Measurements from ENCODE around the gene PIANP.

PIANP gene

DNA sequence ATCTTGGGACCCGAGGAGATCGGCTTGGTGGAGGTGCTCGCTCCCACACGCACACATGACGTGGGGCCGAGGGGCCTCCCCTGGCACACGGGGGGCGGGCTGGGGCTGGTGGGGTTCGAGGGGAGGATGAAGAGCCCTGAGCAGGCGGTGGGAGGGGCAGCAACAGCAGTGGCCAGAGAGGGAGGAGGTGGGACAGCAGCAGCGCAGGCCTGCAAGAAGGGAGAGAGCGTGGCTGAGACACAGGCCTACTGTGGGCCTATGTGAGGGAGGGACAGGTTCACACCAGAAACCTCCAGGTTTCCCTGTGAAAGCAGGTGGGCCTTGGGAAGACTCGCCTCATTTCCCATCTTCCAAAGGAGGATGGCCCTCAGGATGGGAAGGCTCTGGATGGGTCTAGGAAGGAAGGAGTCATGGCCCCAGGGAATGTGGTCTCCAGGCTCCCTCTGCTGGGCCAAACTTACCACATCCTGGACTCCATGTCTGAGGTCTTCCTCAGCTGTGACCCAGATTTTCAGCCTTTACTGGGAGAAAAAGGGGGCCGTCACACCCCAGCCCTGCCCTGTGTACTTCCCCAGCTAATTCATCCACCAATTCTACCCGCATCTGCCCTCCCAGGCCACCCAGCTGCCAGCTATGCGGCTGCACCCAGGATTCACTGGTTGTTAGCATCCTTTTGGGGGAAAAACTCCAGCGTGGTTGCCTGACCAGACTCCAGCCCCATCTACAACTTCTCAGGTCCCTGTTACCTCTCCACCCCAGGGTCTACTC, 2.8 kb downstream of the PIANP start:
- H3K9me3 Mint-ChIP-seq, result peaks cover 0 to 1% of the 10 kb centered on the region in 2 donors
- H3K27ac Mint-ChIP-seq, result peak overlapping the region; percentile 72
- peaks cover 3 to 15% of the 10 kb centered on the region in 2 donors for H3K36me3 Mint-ChIP-seq
- H3K4me3 Mint-ChIP-seq, result peak overlapping the region; percentile 11 to 40
- DNase-seq (no peak), ATAC-seq (replicated peaks) (no peak)
- H3K27me3 Mint-ChIP-seq, result peaks cover 22 to 29% of the 10 kb centered on the region in 2 donors
- H3K4me1 Mint-ChIP-seq, result peaks cover 62 to 67% of the 10 kb centered on the region in 2 donors

DNA sequence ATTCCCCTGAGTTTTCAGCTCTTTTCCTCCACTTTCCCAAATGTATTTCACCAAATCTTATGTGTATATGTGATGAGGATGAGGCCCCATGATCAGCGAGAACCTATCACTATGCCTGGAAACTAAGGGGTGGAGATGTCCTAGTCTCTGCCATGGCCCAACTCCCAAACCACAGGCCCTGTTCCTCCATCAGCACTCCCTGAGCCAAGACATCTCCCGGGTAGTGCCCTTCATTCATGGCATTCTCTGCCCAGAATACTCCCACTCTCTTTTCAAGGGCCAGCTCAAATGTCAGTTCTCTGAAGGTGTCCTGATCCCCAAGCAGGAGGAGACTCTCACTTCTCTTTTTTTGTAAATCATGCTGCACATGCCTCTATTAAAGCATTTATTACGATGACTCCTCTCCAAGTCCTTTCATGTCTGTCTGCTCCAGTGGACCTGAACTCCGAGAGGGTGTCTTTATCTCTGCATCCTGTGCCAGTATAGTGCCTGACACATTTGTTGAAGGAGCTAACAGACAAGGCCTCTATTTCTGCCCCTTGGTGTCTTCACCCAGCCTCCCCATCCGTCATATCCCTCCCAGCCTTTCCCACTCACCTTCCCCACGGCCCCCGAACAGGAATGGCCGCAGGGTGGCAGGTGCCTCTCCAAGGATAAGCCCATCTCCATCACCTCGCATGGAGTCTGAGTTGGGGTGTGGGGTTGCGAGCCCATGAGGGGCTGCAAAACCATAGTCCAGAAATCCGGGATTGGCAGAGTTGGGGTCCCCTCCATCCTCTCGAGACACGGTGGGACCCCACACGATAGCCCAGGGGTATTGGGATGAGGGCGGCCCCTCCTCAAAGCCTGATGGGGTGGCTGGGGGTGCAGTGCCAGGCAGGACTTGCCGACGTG, 3.7 kb downstream of the PIANP start:
- Mint-ChIP-seq H3K9me3 (peaks cover 0 to 1% of the 10 kb centered on the region in 2 donors), H3K4me3 (peak overlapping the region; percentile 48 to 58), H3K27ac (peak overlapping the region; percentile 72), H3K4me1 (peaks cover 67 to 73% of the 10 kb centered on the region in 2 donors), H3K27me3 (peaks cover 14 to 20% of the 10 kb centered on the region in 2 donors), H3K36me3 (peaks cover 8 to 20% of the 10 kb centered on the region in 2 donors)
- peak; percentile 91 to 92 for ATAC-seq (replicated peaks)
- peak; percentile 63 for DNase-seq

DNA sequence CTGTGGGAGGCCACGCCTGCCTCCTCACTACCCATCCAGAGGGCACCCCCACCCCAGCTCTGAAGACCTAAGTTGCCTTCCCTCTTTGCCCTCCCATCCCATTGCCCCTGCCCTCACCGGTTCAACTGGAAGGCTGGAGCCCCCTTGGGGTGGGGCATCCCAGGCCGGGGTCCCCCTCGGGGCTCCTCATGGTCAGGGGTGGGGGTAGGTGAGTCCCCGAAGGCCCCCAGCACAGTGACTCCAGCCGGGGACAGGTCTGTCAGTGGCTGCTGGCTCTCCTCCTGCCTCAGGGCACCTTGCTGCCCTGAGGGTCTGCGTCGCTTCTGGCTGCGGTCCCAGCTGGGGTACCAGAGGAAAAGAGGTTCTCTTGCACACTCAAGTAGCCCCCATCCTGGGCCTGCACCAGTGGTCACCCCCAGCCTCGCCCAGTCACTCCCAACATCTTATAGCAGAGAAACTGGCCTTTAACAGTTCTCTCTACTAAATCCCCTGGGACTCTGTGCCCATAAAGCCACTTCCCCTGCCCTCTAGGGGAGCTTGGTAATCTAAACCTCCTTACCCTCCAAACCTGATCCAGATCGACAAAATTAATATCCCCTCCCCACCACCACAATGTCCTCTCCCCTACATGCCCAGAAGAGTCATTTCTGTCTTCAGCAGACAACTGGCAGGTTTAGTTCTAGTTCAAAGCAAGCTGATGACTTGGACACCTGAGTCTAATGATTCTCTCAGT, 5.1 kb downstream of the PIANP start:
- peaks cover 8 to 22% of the 10 kb centered on the region in 2 donors for H3K36me3 Mint-ChIP-seq
- peak overlapping the region; percentile 85 for H3K27ac Mint-ChIP-seq
- peak overlapping the region; percentile 66 to 73 for H3K4me3 Mint-ChIP-seq
- peaks cover 66 to 74% of the 10 kb centered on the region in 2 donors for H3K4me1 Mint-ChIP-seq
- DNase-seq (peak; percentile 13), ATAC-seq (replicated peaks) (peak; percentile 36 to 43)
- peaks cover 8 to 9% of the 10 kb centered on the region in 2 donors for H3K27me3 Mint-ChIP-seq
- no peaks in the 10 kb centered on the region for H3K9me3 Mint-ChIP-seq

DNA sequence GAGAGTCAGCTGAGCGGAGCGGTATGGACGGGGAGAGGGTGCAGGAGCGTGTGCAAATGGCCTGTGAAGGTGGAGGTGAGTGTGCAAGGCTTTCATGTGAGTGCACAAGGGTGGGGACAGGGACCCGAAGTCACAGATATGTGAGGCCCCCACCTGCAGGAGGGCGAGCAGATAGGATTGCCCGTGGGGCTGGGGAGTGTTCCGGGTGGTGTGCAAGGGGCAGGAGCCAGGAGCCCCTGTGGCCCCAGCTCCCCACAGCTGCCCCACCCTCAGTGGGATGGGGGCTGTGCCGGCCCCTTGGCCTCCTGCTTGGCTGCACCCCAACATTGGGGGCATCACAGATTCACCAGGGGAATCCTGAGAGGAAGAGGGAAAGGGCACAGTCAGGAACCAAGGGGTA, 5.9 kb downstream of the PIANP start:
- H3K9me3 Mint-ChIP-seq, result no peaks in the 10 kb centered on the region
- DNase-seq (no peak), ATAC-seq (replicated peaks) (no peak)
- peaks cover 65 to 72% of the 10 kb centered on the region in 2 donors for H3K4me1 Mint-ChIP-seq
- H3K4me3 Mint-ChIP-seq, result peak overlapping the region; percentile 40 to 73
- H3K27me3 Mint-ChIP-seq, result peaks cover 7% of the 10 kb centered on the region in 2 donors
- no peak overlapping the region for H3K27ac Mint-ChIP-seq
- H3K36me3 Mint-ChIP-seq, result peaks cover 8 to 22% of the 10 kb centered on the region in 2 donors

DNA sequence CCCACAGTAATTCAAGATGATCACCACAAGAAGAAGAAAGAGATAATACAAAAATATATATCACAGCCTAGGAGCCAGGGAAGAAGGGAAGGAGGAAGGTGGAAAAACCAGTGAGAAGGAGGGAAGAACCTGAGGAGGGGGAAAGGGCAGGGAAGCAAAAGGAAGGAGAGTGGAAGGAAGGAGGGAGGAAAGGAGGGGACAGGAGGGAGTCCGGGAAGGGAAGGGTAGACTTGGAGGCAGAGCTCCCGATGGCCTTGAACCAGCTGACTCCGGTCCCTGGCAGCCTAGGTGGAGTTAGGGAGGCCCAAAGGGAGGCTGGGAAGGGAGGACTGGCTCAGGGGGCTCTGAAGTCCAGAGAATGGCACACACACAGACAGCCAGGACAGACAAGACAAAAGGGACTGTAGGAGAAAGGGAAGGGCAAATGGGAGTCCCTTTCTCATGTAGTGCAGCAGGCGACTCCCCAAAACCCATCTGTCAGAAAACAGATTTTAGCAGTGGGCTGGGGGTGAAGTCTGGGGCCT, 6.7 kb downstream of the PIANP start:
- H3K27ac Mint-ChIP-seq, result no peak overlapping the region

DNA sequence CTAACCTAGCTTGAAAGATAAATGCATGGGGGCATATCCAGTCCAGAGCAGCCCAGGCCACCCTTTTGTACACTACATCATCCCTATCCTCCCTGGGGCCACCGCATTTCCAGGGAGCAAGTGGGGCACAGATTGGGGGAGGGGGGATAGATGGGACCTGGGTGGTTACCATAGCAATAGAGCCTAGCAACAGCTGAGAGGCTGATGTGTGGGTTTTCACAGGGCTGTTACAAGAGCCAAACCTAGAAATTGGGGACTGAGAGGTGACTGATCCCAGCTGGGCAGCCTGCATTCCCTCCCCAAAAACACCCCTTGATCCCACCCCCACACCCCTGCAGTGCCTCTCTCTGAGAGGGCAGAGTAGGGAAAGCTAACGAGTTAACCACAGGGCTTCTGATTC, 7.7 kb downstream of the PIANP start:
- Mint-ChIP-seq H3K27ac (no peak overlapping the region), H3K9me3 (no peaks in the 10 kb centered on the region), H3K4me1 (peaks cover 53 to 63% of the 10 kb centered on the region in 2 donors), H3K27me3 (no peaks in the 10 kb centered on the region), H3K36me3 (peaks cover 6 to 26% of the 10 kb centered on the region in 2 donors), H3K4me3 (no peak overlapping the region)
- ATAC-seq (replicated peaks) (no peak), DNase-seq (no peak)

More for the DNA sequence above, 6.7 kb downstream of the PIANP start:
- H3K4me1 Mint-ChIP-seq, result peaks cover 58 to 63% of the 10 kb centered on the region in 2 donors
- H3K36me3 Mint-ChIP-seq, result peaks cover 8 to 22% of the 10 kb centered on the region in 2 donors
- no peak for ATAC-seq (replicated peaks)
- H3K9me3 Mint-ChIP-seq, result no peaks in the 10 kb centered on the region
- no peak for DNase-seq
- H3K27me3 Mint-ChIP-seq, result no peaks in the 10 kb centered on the region
- H3K4me3 Mint-ChIP-seq, result no peak overlapping the region

DNA sequence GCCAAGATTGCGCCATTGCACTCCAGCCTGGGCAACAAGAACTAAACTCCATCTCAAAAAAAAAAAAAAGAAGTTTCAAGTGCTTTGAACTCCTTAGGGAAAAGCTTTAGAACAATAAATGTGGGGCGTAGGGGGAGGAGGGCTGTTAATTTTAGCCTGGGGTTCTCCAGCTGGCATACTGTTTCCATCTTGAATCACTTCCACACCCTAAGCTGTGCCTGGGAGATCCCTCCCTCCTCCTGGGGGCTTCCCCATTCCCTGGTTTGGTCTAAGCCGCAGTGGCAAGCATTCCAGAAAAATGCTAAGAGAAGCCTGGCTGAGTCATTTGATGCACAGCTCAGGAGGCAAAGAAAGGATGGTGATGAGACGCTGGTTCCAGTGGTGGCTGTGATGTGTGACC, 9.1 kb downstream of the PIANP start:
- DNase-seq, result no peak

DNA sequence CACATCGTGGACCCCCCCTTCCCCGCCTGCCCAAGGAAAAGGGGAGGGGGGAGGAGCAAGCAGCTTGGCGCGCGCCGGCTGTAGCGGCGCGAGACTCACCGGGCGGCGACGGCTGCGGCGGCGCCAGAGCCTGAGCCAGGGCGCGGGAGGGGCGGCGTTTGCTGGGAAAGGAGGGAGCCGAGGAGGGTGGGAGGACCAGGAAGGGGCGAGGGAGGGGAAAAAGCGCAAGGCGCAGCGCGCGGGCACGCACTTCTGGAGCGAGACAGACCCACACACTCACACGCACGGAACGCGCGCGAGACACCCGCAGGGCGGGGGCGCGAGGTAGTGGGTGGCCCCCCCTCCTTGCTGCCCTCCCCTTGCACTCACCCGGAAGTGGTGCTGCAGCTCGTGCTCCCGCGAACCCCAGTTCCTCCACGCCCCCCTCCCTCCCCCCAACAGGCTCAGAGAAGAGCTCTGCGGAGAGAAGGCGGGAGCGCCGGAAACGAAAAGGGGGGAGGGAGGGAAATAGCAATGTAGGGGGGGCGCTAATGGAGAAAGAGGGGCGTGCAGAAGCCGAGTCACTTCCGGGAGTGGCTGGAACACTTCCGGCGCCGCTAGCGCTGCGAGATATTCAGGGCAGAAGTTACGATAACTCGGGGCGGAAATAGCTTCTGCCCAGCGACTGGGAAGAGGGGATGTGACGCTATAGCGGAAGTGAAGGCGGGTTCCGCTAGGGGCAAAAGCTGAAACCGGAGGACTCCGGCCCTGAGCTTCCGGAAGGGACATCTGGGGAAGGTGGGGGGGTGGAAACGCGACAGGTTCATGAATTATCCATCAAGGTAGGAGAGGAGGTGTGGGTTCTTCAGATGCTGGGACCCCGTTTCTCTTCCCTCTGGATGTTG, 11.4 kb downstream of the PIANP start, which contains the start of gene ZNF384:
Gene ZNF384 (minus strand): TSS at position 377 of the 884 bp plus-strand sequence. CDS start 9,855 bp downstream, outside the sequence.
- peak within 1 kb of the TSS; percentile 93 for H3K4me3 Mint-ChIP-seq

More for the DNA sequence above, 9.1 kb downstream of the PIANP start:
- ATAC-seq (replicated peaks), result no peak
- Mint-ChIP-seq H3K27ac (no peak overlapping the region), H3K4me1 (peaks cover 55 to 63% of the 10 kb centered on the region in 2 donors), H3K9me3 (no peaks in the 10 kb centered on the region), H3K4me3 (peak overlapping the region in 1 of 2 donors; percentile 19), H3K36me3 (peaks cover 14 to 36% of the 10 kb centered on the region in 2 donors), H3K27me3 (no peaks in the 10 kb centered on the region)

DNA sequence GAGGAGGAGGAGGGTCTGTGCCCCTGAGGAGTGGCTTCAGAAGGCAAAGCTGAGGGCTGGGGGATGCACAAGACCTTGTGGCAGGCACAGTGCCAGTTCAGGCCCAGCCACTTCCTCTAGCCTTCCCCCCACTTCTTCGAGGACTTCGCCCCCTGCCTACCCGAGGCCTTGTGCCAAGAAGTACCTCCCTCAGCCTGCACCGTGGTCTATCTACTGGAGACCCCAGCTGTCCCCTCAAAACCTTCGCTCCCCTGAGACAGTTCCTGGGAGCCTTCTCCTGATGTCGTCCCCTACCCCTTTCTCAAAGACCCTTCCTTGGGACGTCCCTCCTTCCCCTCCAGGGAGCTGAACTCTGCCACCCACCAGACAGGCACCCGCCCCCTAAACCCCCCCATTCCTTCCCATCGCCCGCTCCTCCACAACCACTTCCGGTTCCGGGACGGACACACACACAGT, 12.0 kb downstream of the PIANP start:
- H3K27ac Mint-ChIP-seq, result peak overlapping the region; percentile 96
- peak overlapping the region; percentile 93 for H3K4me3 Mint-ChIP-seq
- H3K9me3 Mint-ChIP-seq, result no peaks in the 10 kb centered on the region
- peaks cover 38 to 62% of the 10 kb centered on the region in 2 donors for H3K4me1 Mint-ChIP-seq
- DNase-seq (no peak), ATAC-seq (replicated peaks) (peak; percentile 18 to 28)
- peaks cover 22 to 35% of the 10 kb centered on the region in 2 donors for H3K36me3 Mint-ChIP-seq
- H3K27me3 Mint-ChIP-seq, result no peaks in the 10 kb centered on the region

More for the DNA sequence above, 11.4 kb downstream of the PIANP start, which contains the start of gene ZNF384:
- DNase-seq, result peak; percentile 96
- Mint-ChIP-seq H3K36me3 (peaks cover 22 to 42% of the 10 kb centered on the region in 2 donors), H3K27me3 (no peaks in the 10 kb centered on the region), H3K4me1 (peaks cover 44 to 63% of the 10 kb centered on the region in 2 donors), H3K9me3 (no peaks in the 10 kb centered on the region), H3K27ac (peak within 1 kb of the TSS; percentile 96)
- peak; percentile 87 to 90 for ATAC-seq (replicated peaks)

DNA sequence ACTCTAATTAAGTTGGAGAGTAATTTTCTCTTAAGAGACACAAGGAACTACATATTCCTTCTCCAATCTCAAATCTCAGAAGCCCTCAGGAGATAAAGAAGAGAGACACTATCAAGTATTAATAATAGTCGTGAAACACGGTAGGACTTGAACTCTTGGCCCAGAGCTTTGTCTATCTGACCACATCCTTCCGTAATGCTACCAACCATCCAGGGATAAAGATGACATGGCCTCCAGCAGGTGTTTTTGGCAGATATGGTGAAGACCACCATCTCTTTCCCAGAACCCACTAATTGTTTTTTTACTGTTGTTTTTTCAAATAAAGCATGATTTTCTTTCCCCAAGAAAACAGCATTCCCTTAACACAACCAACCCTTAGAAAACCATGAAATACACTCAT, 14.8 kb downstream of the PIANP start:
- peaks cover 24 to 59% of the 10 kb centered on the region in 2 donors for H3K4me1 Mint-ChIP-seq
- peaks cover 19 to 37% of the 10 kb centered on the region in 2 donors for H3K36me3 Mint-ChIP-seq
- H3K27ac Mint-ChIP-seq, result peak overlapping the region; percentile 62

DNA sequence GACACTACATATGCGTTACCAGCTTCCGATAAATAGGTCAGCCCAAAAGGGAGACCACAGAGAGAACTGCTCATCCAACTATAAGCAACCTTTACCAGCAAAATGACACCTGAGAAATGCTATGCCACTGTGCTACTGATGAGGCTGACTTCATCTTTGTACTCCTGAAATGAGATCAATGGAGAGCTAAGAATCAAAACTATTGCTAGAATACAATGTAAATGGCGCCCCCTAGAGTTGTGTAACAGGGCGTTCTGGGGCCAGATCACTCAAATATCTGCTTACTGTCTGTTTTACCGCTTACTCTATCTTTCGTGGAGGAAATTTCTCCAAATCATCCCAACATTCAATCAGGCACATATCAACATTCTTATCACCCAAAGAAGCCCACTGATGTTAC, 16.0 kb downstream of the PIANP start:
- H3K27ac Mint-ChIP-seq, result peak overlapping the region; percentile 1
- peak; percentile 20 for DNase-seq
- H3K4me3 Mint-ChIP-seq, result no peak overlapping the region
- H3K4me1 Mint-ChIP-seq, result peaks cover 24 to 59% of the 10 kb centered on the region in 2 donors
- no peaks in the 10 kb centered on the region for H3K9me3 Mint-ChIP-seq
- H3K36me3 Mint-ChIP-seq, result peaks cover 19 to 37% of the 10 kb centered on the region in 2 donors
- no peaks in the 10 kb centered on the region for H3K27me3 Mint-ChIP-seq
- no peak for ATAC-seq (replicated peaks)

More for the DNA sequence above, 14.8 kb downstream of the PIANP start:
- ATAC-seq (replicated peaks), result no peak
- Mint-ChIP-seq H3K9me3 (no peaks in the 10 kb centered on the region), H3K27me3 (no peaks in the 10 kb centered on the region), H3K4me3 (no peak overlapping the region)
- no peak for DNase-seq

DNA sequence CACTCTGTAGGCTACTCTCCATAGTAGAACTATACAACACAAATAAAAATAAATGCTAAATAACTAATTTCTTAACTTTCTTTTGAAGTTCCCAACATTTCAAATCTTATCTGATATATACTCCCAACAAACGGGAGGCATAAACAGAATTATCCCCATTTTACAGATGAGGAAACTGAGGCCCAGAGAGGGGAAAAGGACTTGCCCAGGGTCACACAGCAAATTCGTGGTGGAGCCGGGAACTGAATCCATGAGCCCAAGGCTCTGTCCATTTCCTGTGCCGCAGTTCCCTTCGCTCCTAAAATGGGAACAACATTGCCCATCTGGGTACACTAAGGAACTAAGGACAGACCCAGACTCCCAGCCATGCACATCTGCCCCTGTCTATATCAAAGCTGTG, 23.7 kb downstream of the PIANP start:
- no peaks in the 10 kb centered on the region for H3K9me3 Mint-ChIP-seq
- DNase-seq, result no peak
- ATAC-seq (replicated peaks), result no peak
- peaks cover 47 to 59% of the 10 kb centered on the region in 2 donors for H3K36me3 Mint-ChIP-seq
- peaks cover 7 to 14% of the 10 kb centered on the region in 2 donors for H3K4me1 Mint-ChIP-seq
- H3K4me3 Mint-ChIP-seq, result no peak overlapping the region
- no peak overlapping the region for H3K27ac Mint-ChIP-seq
- H3K27me3 Mint-ChIP-seq, result no peaks in the 10 kb centered on the region

Measured in stimulated activated naive B cell treated with anti-CD40 and anti-IgM and Interleukin-4, amounts not matched to agents 10 μg/mL and 1 μg/mL and 100 μg/mL, for 72 hours (primary cell).